ENCODE results near the gene SHKBP1.

- TF ChIP-seq CTCF (IDR thresholded peaks at IDR 0.05) = no peak
- TF ChIP-seq ZFX (IDR thresholded peaks at IDR 0.05; ENCODE audit: borderline replicate concordance) = no peak
Observed at GRCh38 chr19:40613690-40614621, 37.3 kb downstream of the SHKBP1 start.
